GM21786 (cell line): ENCODE results near the gene PPP3R1.

Experiments used
- ATAC-seq: cut with Tn5 transposase; IDR thresholded peaks from one replicate; pipeline ENCODE4 v1.9.1; 2021; ENCODE audit not compliant: unreplicated experiment

PPP3R1 gene

GRCh38 chr2:68157002-68157401 is 95.3 kb downstream of the PPP3R1 start:
- ATAC-seq: peak; percentile 23

GRCh38 chr2:68156419-68156818 is 95.9 kb downstream of the PPP3R1 start:
- ATAC-seq: no peak

- no peak for ATAC-seq
These were observed 96.7 kb downstream of the PPP3R1 start for GRCh38 chr2:68155618-68156017.

GRCh38 chr2:68152681-68153347 is 99.5 kb downstream of the PPP3R1 start:
- ATAC-seq: no peak

- no peak for ATAC-seq
These were observed 101.3 kb downstream of the PPP3R1 start for GRCh38 chr2:68151037-68151436.

GRCh38 chr2:68141875-68142274 is 110.5 kb downstream of the PPP3R1 start:
- ATAC-seq: no peak

GRCh38 chr2:68135448-68136320 is 116.6 kb downstream of the PPP3R1 start:
- no peak for ATAC-seq

- no peak for ATAC-seq
These were observed 117.8 kb downstream of the PPP3R1 start for GRCh38 chr2:68134554-68134953.

- ATAC-seq: no peak
These were observed 118.2 kb downstream of the PPP3R1 start for GRCh38 chr2:68134120-68134519.
